HG02759 (cell line): ENCODE measurements around the gene RPUSD1.
A peak's percentile ranks its signal among the peaks of the same experiment; 100 is the strongest.
"Not testable (repeated sequence)": the region's sequence is repeated elsewhere in the genome, so short reads cannot be mapped to it uniquely, and the experiment has no call there.

Experiments used
- ATAC-seq: cut with Tn5 transposase; IDR thresholded peaks from one replicate; pipeline ENCODE4 v1.9.1; 2021; ENCODE audit warnings: mild to moderate bottlenecking, moderate library complexity; ENCODE audit not compliant: unreplicated experiment

Gene RPUSD1

DNA sequence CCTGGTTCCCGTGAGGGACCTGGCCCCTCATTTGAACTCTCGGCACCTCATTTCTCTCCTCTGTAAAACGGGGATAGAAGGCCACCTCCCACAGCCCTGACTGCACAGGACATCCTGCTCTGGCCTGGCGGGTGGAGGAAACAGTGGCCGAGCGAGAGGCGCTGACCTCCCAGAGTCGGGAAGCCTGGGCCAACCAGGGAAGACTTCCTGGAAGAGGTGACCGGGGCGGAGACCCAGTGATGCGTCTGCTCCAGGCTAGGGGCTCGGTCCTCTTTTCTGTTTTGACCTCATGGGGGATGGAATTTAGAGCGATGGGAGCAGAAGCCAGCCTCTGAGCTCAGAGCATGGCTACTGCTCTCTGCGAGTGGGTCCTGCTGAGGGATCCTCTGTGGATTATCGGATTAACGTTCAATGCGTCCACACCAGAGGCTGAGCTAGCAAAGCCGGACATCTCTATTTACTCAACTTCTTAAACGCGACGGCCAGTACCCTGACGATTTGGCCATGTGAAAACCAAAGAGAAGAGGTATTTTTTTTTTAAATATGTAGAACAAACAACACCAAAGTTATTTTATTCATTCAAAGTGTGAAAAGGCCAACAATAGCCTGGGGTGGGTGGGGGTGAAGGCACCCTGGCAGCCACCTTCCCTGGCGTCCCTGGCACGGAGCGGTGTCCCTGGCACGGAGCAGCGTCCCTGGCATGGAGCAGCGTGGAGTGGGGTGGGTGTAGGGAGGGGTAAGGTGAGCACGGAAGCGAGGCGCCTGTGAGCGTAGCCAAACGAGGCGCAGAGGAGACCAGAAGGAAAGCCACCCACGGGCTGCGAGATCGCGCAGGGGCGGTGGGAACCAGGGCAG, 36.8 kb downstream of the RPUSD1 start:
- no peak for ATAC-seq

- no peak for ATAC-seq
These were observed 37.7 kb downstream of the RPUSD1 start for GRCh38 chr16:750485-750884.

DNA sequence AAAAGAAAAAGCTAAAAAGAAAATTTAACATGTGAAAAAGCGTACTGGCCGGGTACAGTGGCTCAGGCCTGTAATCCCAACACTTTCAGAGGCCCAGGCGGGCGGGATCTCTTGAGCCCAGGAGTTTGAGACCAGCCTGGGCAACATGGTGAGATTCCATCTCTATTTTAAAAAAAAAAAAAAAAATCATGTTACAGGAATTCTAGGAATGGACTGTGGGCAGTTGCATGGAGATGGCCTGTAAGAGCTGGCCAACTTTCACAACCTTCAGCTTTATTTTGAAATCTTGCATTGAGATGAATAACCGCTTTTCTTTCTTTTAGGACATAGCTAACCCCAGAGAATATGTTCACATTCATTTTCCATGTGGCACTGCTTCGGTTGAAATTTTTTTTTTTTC, 39.2 kb downstream of the RPUSD1 start:
- no peak for ATAC-seq

- no peak for ATAC-seq
These were observed 40.0 kb downstream of the RPUSD1 start for GRCh38 chr16:747978-748746.

DNA sequence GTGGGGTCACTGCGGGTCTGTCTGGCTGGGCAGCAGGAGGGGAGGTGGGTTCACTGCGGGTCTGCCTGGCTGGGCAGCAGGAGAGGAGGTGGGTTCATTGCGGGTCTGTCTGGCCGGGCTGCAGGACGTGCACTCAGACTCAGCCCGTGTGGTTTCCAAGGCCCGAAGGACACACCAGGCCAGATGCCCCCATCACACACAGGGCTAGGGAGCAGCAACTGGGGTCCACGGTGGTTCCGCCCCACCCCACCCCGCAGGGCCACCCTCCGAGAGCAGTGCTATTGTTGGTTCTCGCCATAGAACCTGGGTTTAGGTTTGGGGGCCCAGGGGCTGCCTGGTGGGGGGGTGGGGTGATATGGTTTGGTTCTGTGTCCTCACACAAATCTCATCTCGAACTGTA, 41.5 kb downstream of the RPUSD1 start:
- ATAC-seq: no peak

- no peak for ATAC-seq
These were observed 42.4 kb downstream of the RPUSD1 start for GRCh38 chr16:745739-746138.

DNA sequence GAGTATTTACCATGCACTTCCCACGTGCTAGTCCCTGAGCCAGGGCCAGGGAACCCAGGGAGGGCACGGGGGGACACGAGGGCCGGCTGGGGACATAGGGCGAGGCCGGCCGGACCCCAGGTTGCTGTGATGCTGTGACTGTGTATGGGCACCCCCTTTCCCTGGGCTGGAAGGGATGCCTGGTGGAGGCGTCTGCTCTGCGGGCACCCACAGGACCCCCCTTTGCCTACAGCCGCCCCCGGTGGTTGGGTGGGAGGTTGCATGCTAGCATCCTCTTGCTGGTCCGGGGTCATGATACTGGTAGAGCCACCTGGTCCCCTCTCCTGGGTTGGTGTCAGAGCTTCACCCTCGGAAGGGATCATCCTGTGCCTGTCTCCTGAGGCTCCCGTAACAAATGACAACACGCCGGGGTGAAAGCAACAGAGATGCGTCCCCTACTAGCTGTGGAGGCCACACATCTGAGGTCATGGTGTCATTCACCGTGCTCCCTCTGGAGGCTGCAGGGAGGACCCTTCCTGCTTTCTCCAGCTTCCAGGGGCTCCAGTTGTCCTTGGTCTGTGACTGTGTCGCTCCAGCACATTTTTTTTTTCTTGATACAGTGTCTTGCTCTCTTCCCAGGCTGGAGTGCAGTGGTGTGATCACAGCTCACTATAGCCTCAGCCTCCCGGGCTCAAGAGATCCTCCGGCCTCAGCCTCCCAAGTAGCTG, 44.2 kb downstream of the RPUSD1 start:
- ATAC-seq: no peak

- not testable (repeated sequence) for ATAC-seq
These were observed 45.3 kb downstream of the RPUSD1 start for GRCh38 chr16:742894-743293.

- no peak for ATAC-seq
These were observed 46.1 kb downstream of the RPUSD1 start for GRCh38 chr16:741986-742629.

- ATAC-seq: peak; percentile 77
These were observed 47.2 kb downstream of the RPUSD1 start, which contains the start of gene CIAO3 for GRCh38 chr16:740764-741505. CIAO3 (minus strand) TSS chr16:740997; CDS start chr16:740985, 12 bp downstream.

GRCh38 chr16:740459-740763, 47.8 kb downstream of the RPUSD1 start:
- no peak for ATAC-seq

DNA sequence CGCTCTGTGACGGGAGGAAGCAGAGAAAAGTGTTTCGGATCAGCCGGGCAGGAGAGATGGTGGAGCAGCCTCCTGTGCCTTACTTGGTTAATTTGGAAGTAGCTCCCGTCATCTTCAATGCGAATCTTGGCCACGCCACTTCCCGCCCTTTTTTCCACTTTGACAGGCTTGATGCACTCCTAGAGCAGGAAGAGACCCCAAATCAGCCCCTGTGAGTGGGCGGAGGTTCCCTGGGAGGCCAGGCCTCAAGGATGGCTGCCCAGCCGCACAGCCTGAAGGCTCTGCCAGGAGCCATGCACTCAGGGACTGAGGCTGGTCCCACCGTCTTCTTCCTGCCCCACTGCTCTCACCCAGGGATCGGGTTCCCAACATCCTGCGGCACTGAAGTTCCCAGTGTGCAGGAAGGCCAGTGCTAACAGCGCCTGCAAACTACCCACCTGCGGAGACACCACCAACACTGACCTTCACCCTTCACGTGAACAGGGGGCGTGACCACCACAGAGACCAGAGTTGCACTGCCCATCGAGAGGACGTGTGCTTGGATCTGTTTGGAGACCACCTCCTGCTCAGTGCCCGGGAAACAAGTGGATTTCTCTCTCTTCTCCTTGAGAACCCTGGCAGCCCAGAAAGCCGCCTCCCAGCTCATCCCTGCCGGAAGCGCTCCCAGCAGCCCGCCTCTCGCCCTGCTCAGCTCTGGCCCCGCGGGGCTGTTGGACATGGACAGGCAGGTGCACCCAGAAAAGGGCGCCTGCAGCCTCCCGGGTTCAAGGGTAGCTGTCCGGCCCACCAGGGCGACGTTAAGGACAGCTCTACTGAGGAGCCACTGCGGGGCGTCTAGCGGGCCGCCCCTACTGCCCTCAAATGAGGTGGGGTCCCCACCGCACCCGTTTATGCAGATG, 48.4 kb downstream of the RPUSD1 start:
- peak; percentile 5 for ATAC-seq

- no peak for ATAC-seq
These were observed 51.2 kb downstream of the RPUSD1 start for GRCh38 chr16:736936-737481.

GRCh38 chr16:735982-736453, 52.2 kb downstream of the RPUSD1 start:
- no peak for ATAC-seq

- no peak for ATAC-seq
These were observed 53.0 kb downstream of the RPUSD1 start for GRCh38 chr16:734981-735881.
